AG04450 (cell line): Measurements from ENCODE around the gene LILRB5. TPM values are rescaled to one million over a fixed set of nuclear protein-coding genes. Genes with fewer than 3 reads are reported as not detected.
"Not testable (repeated sequence)": the region's sequence is repeated elsewhere in the genome, so short reads cannot be mapped to it uniquely, and the experiment has no call there.

Experiments used
- CTCF ChIA-PET: fragments of 300-600, 350-600 bp; formaldehyde crosslinking; extraction: SDS; loops from one replicate; lab custom pipeline; 2022; ENCODE audit warnings: antibody characterized with exemption, inconsistent platforms; lab: Charles Lee
- POLR2A ChIA-PET: fragments of 350-600 bp; formaldehyde crosslinking; extraction: SDS; loops from one replicate; lab custom pipeline; 2021; ENCODE audit warnings: antibody characterized with exemption, inconsistent platforms; lab: Yijun Ruan, JAX
- DNase-seq: peaks from one replicate; pipeline ENCODE4 v3.0.0-alpha.2; 2011; ENCODE audit warnings: low read depth, low spot score
- H3K27ac ChIP-seq: one replicate; pipeline ENCODE4 v1.5.1; 2012; ENCODE audit warnings: low read depth, low read length, control low read depth
- H3K27me3 ChIP-seq: one replicate; pipeline ENCODE4 v1.6.0; 2012; ENCODE audit warnings: low read length; ENCODE audit not compliant: control insufficient read depth, insufficient read depth
- H3K4me3 ChIP-seq: 2 replicates; pipeline ENCODE4 v1.5.1; 2011; ENCODE audit warnings: mild to moderate bottlenecking, low read depth, low read length, control low read depth
- H3K9me3 ChIP-seq: 2 replicates; pipeline ENCODE4 v1.5.1; 2012; ENCODE audit warnings: low read length; ENCODE audit not compliant: control insufficient read depth, insufficient read depth
- CTCF ChIP-seq: IDR thresholded peaks from 2 replicates; pipeline ENCODE4 v1.5.1; 2011; ENCODE audit warnings: low read depth, low read length, control low read depth, inconsistent platforms
- polyA plus RNA-seq: library from polyadenylated mRNA; depleted of rRNA; stranded (reverse); fragments of >200 nt; gene quantifications from 2 replicates; pipeline ENCODE4 v1.2.3, GENCODE V29; 2011

Gene LILRB5
- polyA plus RNA-seq, 1 experiment = not detected

- CTCF ChIA-PET = no interaction called here
- Histone ChIP-seq H3K27me3 (peaks cover 5% of the 10 kb centered on the region), H3K4me3 (no peak overlapping the region), H3K9me3 (peaks cover 3% of the 10 kb centered on the region; the same call in 1 of the 2 replicates), H3K27ac (no peak overlapping the region)
- DNase-seq = no peak
- TF ChIP-seq CTCF = no peak
- POLR2A ChIA-PET = no interaction called here
Observed at GRCh38 chr19:54282686-54283470, 25.8 kb upstream of the LILRB5 start.

GRCh38 chr19:54281729-54282075, 24.6 kb upstream of the LILRB5 start:
- CTCF ChIA-PET = interaction anchor here (0.7 kb wide), 1 partner anchor 350 kb away, joined by 3 read pairs; no protein-coding TSS in a partner anchor
- DNase-seq, H3K9me3 ChIP-seq, POLR2A ChIA-PET, H3K27ac ChIP-seq, H3K27me3 ChIP-seq, H3K4me3 ChIP-seq: not testable (repeated sequence)

GRCh38 chr19:54281007-54281728, 24.1 kb upstream of the LILRB5 start, which contains the start of gene LILRB2:
Gene LILRB2, minus strand, starts transcription at chr19:54281110. Its CDS starts 614 bp downstream, at chr19:54280496.
- POLR2A ChIA-PET = no interaction called here
- TF ChIP-seq CTCF = no peak
- no peak within 1 kb of the TSS for H3K27ac ChIP-seq
- H3K27me3 ChIP-seq = peaks cover 5% of the 10 kb centered on the region
- H3K9me3 ChIP-seq = peaks cover 3% of the 10 kb centered on the region; the same call in 1 of the 2 replicates
- DNase-seq = no peak
- CTCF ChIA-PET = interaction anchor here (0.7 kb wide), 1 partner anchor 350 kb away, joined by 3 read pairs; no protein-coding TSS in a partner anchor
- no peak within 1 kb of the TSS for H3K4me3 ChIP-seq

GRCh38 chr19:54280441-54280840, 23.4 kb upstream of the LILRB5 start:
- DNase-seq, CTCF ChIA-PET, POLR2A ChIA-PET, H3K9me3 ChIP-seq, H3K27ac ChIP-seq, H3K27me3 ChIP-seq, H3K4me3 ChIP-seq: not testable (repeated sequence)

- CTCF ChIA-PET = not testable (repeated sequence)
Observed at GRCh38 chr19:54280025-54280424, 23.0 kb upstream of the LILRB5 start.

GRCh38 chr19:54279406-54279962, 22.4 kb upstream of the LILRB5 start:
- H3K9me3 ChIP-seq = no peaks in the 10 kb centered on the region
- no peak for TF ChIP-seq CTCF
- ChIA-PET CTCF (no interaction called here), POLR2A (no interaction called here)
- no peak overlapping the region for H3K4me3 ChIP-seq
- H3K27me3 ChIP-seq = peaks cover 5% of the 10 kb centered on the region
- no peak for DNase-seq
- H3K27ac ChIP-seq = no peak overlapping the region

More at GRCh38 chr19:54280025-54280424, 23.0 kb upstream of the LILRB5 start:
- H3K27me3 ChIP-seq, POLR2A ChIA-PET, DNase-seq, H3K9me3 ChIP-seq, H3K4me3 ChIP-seq, H3K27ac ChIP-seq: not testable (repeated sequence)

GRCh38 chr19:54278571-54279195, 21.6 kb upstream of the LILRB5 start:
- DNase-seq, H3K27ac ChIP-seq, CTCF ChIA-PET, H3K27me3 ChIP-seq, POLR2A ChIA-PET, H3K9me3 ChIP-seq, H3K4me3 ChIP-seq: not testable (repeated sequence)

GRCh38 chr19:54278056-54278455, 21.0 kb upstream of the LILRB5 start:
- CTCF ChIA-PET, H3K27ac ChIP-seq, DNase-seq, H3K9me3 ChIP-seq, H3K4me3 ChIP-seq, H3K27me3 ChIP-seq, POLR2A ChIA-PET: not testable (repeated sequence)
